Measurements from ENCODE around the gene AK8.

The AK8 gene

GRCh38 chr9:132806723-132807421 is 71.2 kb downstream of the AK8 start:
- Histone ChIP-seq H3K4me3 (ENCODE audit: low read depth, low read length) (no peak overlapping the region), H3K9me3 (ENCODE audit: control insufficient read depth, insufficient read depth, low read depth, low read length) (no peaks in the 10 kb centered on the region), H3K27me3 (ENCODE audit: control insufficient read depth, insufficient read depth, low read length) (no peaks in the 10 kb centered on the region; the same call in 1 of the 2 replicates), H3K36me3 (ENCODE audit: control insufficient read depth, insufficient read depth, low read length) (no peaks in the 10 kb centered on the region), H3K4me1 (ENCODE audit: control insufficient read depth, insufficient read depth, low read length) (peaks cover 15% of the 10 kb centered on the region), H3K27ac (ENCODE audit: low read depth, low read length) (no peak overlapping the region), H3K9ac (ENCODE audit: low read length) (no peak overlapping the region)

DNA sequence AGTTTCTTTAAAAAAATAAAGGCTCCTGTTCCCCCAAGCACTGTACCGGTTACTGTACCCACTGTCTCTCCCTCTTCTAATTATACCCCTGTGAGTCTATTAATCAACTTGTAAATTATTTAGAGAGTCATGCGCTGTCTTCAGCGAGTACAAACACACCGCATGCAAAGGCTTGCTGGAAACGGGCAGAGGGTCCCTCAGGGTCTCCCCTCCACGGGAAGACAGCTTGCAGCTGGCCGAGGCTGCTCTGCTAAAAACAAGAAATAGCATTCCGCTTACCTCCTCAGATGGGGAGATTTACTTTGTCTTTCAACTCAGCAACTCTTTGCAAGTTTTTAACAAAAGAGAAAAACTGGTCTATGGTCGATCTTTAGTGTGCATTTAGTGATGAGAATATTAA is 71.8 kb downstream of the AK8 start:
- Histone ChIP-seq H3K27ac (ENCODE audit: low read depth, low read length) (no peak overlapping the region), H3K9ac (ENCODE audit: low read length) (peak overlapping the region; percentile 21), H3K9me3 (ENCODE audit: control insufficient read depth, insufficient read depth, low read depth, low read length) (no peaks in the 10 kb centered on the region), H3K36me3 (ENCODE audit: control insufficient read depth, insufficient read depth, low read length) (no peaks in the 10 kb centered on the region), H3K27me3 (ENCODE audit: control insufficient read depth, insufficient read depth, low read length) (no peaks in the 10 kb centered on the region; the same call in 1 of the 2 replicates), H3K4me3 (ENCODE audit: low read depth, low read length) (no peak overlapping the region), H3K4me1 (ENCODE audit: control insufficient read depth, insufficient read depth, low read length) (peaks cover 15% of the 10 kb centered on the region)

- H3K9me3 ChIP-seq (ENCODE audit: control insufficient read depth, insufficient read depth, low read depth, low read length): no peaks in the 10 kb centered on the region
- H3K27ac ChIP-seq (ENCODE audit: low read depth, low read length): no peak overlapping the region
- no peaks in the 10 kb centered on the region for H3K36me3 ChIP-seq (ENCODE audit: control insufficient read depth, insufficient read depth, low read length)
- H3K27me3 ChIP-seq (ENCODE audit: control insufficient read depth, insufficient read depth, low read length): no peaks in the 10 kb centered on the region; the same call in 1 of the 2 replicates
- H3K9ac ChIP-seq (ENCODE audit: low read length): no peak overlapping the region
- peaks cover 15% of the 10 kb centered on the region for H3K4me1 ChIP-seq (ENCODE audit: control insufficient read depth, insufficient read depth, low read length)
- no peak overlapping the region for H3K4me3 ChIP-seq (ENCODE audit: low read depth, low read length)
Observed at GRCh38 chr9:132804576-132805295, 73.3 kb downstream of the AK8 start.

DNA sequence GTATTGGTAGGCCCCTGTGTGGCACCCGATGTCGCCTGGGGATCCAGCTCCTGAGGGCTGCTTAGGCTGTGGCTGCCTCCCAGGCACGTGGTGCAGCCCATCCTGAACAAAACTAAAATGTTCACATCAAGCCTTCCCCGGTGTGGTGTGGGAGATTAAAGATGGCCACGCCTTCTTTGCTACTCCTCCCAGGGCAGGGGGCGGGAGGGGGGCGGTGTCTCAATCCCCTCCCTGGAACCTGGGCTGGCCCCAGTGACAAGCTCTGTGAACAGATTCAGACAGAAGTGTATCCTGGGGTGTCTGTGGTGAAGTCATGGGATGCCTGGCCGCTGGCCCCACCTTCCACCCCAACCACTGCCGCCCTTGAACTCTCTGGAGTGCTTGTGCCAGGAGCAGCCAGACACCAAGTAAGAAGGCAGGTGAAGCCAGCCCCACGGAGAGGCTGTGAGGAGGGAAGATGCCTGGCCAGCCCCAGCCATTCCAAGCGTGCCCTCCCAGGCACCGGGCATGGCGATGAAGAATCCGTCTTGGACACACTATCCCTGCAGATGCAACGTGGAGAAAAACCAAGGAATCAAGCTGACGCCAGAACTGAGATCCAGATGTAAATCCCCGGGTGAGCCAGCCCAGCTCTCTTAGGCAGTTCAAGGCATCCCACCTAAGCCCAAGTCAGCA is 75.8 kb downstream of the AK8 start:
- no peak overlapping the region for H3K9ac ChIP-seq (ENCODE audit: low read length)
- H3K27ac ChIP-seq (ENCODE audit: low read depth, low read length): no peak overlapping the region
- H3K27me3 ChIP-seq (ENCODE audit: control insufficient read depth, insufficient read depth, low read length): peaks cover 24% of the 10 kb centered on the region
- H3K9me3 ChIP-seq (ENCODE audit: control insufficient read depth, insufficient read depth, low read depth, low read length): no peaks in the 10 kb centered on the region
- no peaks in the 10 kb centered on the region for H3K36me3 ChIP-seq (ENCODE audit: control insufficient read depth, insufficient read depth, low read length)
- H3K4me1 ChIP-seq (ENCODE audit: control insufficient read depth, insufficient read depth, low read length): peaks cover 13% of the 10 kb centered on the region
- H3K4me3 ChIP-seq (ENCODE audit: low read depth, low read length): no peak overlapping the region

GRCh38 chr9:132801659-132802058 is 76.4 kb downstream of the AK8 start:
- Histone ChIP-seq H3K9ac (ENCODE audit: low read length) (no peak overlapping the region), H3K27me3 (ENCODE audit: control insufficient read depth, insufficient read depth, low read length) (peaks cover 30% of the 10 kb centered on the region), H3K9me3 (ENCODE audit: control insufficient read depth, insufficient read depth, low read depth, low read length) (no peaks in the 10 kb centered on the region), H3K4me3 (ENCODE audit: low read depth, low read length) (no peak overlapping the region), H3K36me3 (ENCODE audit: control insufficient read depth, insufficient read depth, low read length) (no peaks in the 10 kb centered on the region), H3K27ac (ENCODE audit: low read depth, low read length) (no peak overlapping the region), H3K4me1 (ENCODE audit: control insufficient read depth, insufficient read depth, low read length) (peaks cover 8% of the 10 kb centered on the region; the same call in 1 of the 2 replicates)

DNA sequence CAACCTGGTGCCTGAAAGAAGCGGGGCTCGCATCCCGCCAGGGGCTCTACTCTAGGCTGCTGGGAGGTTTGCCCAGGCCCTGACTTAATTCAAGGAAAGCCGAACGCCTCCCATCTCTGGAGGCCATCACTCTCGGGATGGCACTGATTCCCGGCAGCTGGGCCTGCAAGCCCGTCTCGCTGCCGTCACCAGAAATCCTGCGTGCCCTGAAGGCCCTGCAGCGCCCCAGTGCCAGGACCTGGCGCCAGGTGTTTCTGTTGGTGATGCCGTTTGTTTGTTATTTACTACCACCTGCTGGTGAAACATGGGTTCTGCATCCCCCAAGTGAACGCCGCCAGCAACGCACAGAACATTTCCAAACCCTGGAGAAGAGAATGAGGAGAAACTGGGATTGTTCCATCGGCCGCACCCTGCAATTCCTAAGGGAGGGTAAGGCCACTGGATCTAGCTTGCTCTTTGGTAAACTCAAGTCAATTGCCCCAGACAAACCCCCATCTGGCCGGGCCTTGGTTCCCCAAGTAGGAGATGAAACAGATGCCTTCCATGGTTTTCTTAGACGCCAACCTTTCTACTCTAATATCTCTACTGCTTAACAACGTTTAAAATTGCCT is 77.9 kb downstream of the AK8 start:
- H3K36me3 ChIP-seq (ENCODE audit: control insufficient read depth, insufficient read depth, low read length): no peaks in the 10 kb centered on the region
- H3K27me3 ChIP-seq (ENCODE audit: control insufficient read depth, insufficient read depth, low read length): peaks cover 46% of the 10 kb centered on the region
- no peaks in the 10 kb centered on the region for H3K9me3 ChIP-seq (ENCODE audit: control insufficient read depth, insufficient read depth, low read depth, low read length)
- H3K27ac ChIP-seq (ENCODE audit: low read depth, low read length): no peak overlapping the region
- H3K4me1 ChIP-seq (ENCODE audit: control insufficient read depth, insufficient read depth, low read length): no peaks in the 10 kb centered on the region
- H3K4me3 ChIP-seq (ENCODE audit: low read depth, low read length): no peak overlapping the region
- H3K9ac ChIP-seq (ENCODE audit: low read length): no peak overlapping the region

DNA sequence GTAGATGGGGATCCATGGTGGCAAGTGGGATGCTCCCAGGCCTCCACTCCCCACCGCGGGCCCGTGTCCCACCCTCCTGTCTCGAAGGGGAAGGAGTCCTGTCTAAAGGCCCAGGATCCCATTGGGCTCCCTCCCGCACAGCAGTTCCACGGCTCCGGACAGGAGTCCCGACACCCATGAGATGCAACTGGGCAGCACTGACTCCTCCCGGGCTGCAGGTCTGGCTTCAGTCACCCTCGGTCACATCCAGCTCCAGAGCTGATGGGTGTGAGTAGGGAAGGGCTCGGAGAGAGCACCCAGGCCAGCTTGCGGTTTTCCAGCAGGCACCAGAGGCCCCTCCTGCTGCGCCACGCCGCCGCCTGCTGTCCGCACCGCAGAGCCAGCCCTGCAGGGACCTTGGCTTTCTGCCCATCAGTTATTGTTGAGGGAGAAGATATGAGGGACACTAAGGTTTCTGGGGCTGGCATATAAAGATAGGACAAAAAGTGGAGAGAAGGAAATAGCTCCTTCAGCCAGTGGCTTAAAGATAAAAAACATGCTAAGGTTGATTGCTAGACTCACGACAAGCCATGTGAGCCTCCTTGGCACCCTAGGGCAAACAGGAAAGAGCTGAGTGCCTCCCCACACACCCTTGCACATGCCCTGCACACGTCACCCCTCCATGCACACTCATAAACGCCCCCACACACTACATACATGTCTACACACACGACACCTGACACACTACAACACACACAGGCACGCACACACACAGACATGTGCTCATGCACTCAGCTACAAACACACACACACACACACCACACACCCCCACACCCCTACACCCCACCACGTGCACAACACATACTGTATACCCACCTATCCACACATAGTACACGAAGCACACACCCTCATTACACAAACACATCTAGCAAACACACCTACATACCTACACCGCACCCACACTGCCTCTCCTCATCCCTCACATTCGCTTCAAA is 79.0 kb downstream of the AK8 start:
- H3K4me3 ChIP-seq (ENCODE audit: low read depth, low read length): no peak overlapping the region
- H3K27me3 ChIP-seq (ENCODE audit: control insufficient read depth, insufficient read depth, low read length): peaks cover 56% of the 10 kb centered on the region
- no peak overlapping the region for H3K9ac ChIP-seq (ENCODE audit: low read length)
- no peaks in the 10 kb centered on the region for H3K36me3 ChIP-seq (ENCODE audit: control insufficient read depth, insufficient read depth, low read length)
- no peak overlapping the region for H3K27ac ChIP-seq (ENCODE audit: low read depth, low read length)
- no peaks in the 10 kb centered on the region for H3K4me1 ChIP-seq (ENCODE audit: control insufficient read depth, insufficient read depth, low read length)
- H3K9me3 ChIP-seq (ENCODE audit: control insufficient read depth, insufficient read depth, low read depth, low read length): no peaks in the 10 kb centered on the region

GRCh38 chr9:132797861-132798659 is 80.0 kb downstream of the AK8 start:
- H3K9me3 ChIP-seq (ENCODE audit: control insufficient read depth, insufficient read depth, low read depth, low read length): no peaks in the 10 kb centered on the region
- no peaks in the 10 kb centered on the region for H3K36me3 ChIP-seq (ENCODE audit: control insufficient read depth, insufficient read depth, low read length)
- H3K4me3 ChIP-seq (ENCODE audit: low read depth, low read length): no peak overlapping the region
- H3K27ac ChIP-seq (ENCODE audit: low read depth, low read length): no peak overlapping the region
- no peaks in the 10 kb centered on the region for H3K4me1 ChIP-seq (ENCODE audit: control insufficient read depth, insufficient read depth, low read length)
- H3K9ac ChIP-seq (ENCODE audit: low read length): no peak overlapping the region
- peaks cover 66% of the 10 kb centered on the region for H3K27me3 ChIP-seq (ENCODE audit: control insufficient read depth, insufficient read depth, low read length)

- Histone ChIP-seq H3K27me3 (ENCODE audit: control insufficient read depth, insufficient read depth, low read length) (peaks cover 86% of the 10 kb centered on the region), H3K9ac (ENCODE audit: low read length) (no peak overlapping the region), H3K27ac (ENCODE audit: low read depth, low read length) (no peak overlapping the region), H3K9me3 (ENCODE audit: control insufficient read depth, insufficient read depth, low read depth, low read length) (peaks cover 6% of the 10 kb centered on the region; the same call in 1 of the 2 replicates), H3K36me3 (ENCODE audit: control insufficient read depth, insufficient read depth, low read length) (no peaks in the 10 kb centered on the region), H3K4me1 (ENCODE audit: control insufficient read depth, insufficient read depth, low read length) (no peaks in the 10 kb centered on the region), H3K4me3 (ENCODE audit: low read depth, low read length) (no peak overlapping the region)
Observed at GRCh38 chr9:132795511-132796303, 82.4 kb downstream of the AK8 start.
